ENCODE measurements around the gene TNFSF12. TPM values are rescaled to one million over a fixed set of nuclear protein-coding genes. Genes with fewer than 3 reads are reported as not detected.
A peak's percentile ranks its signal among the peaks of the same experiment; 100 is the strongest.
"Not testable (repeated sequence)": the region's sequence is repeated elsewhere in the genome, so short reads cannot be mapped to it uniquely, and the experiment has no call there.

Gene TNFSF12
- total RNA-seq, 1 donor from 2014 or later: 6.1 TPM

DNA sequence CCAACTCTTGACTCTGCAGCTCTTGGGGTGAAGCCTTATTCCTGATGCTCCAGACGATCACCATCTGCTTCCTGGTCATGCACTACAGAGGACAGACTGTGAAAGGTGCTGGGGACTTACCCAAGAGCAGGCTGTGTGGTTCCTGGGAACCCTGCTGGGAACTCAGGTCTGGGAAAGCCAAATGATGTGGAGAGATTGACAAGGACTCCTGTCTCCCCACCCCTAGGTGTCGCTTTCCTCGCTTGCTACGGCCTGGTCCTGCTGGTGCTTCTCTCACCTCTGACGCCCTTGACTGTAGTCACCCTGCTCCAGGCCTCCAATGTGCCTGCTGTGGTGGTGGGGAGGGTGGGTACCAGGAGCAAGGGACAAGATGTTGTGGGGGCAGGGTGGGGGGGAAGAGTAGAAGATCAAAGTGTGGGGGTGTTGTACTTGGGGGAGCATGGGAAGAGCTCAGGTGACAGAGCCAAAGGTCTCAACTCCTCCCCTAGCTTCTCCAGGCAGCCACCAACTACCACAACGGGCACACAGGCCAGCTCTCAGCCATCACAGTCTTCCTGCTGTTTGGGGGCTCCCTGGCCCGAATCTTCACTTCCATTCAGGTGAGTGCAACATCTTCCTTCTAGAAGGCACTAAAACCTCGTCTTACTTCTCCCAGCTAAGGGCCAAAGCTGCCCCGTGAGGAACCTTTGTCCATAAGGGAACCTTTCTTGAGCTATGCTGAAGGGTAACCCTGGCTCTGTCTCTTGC lies 38.0 kb downstream of the TNFSF12 start:
- DNase-seq (ENCODE audit: low read depth, low spot score): no peak

GRCh38 chr17:7587420-7588151 lies 38.7 kb downstream of the TNFSF12 start:
- no peak for DNase-seq (ENCODE audit: low read depth, low spot score)

GRCh38 chr17:7588553-7589203 lies 39.8 kb downstream of the TNFSF12 start:
- DNase-seq (ENCODE audit: low read depth, low spot score): no peak

- peak; percentile 52 for DNase-seq (ENCODE audit: low read depth, low spot score)
These were observed 40.5 kb downstream of the TNFSF12 start for GRCh38 chr17:7589204-7589868.

GRCh38 chr17:7589891-7590691 lies 41.2 kb downstream of the TNFSF12 start, which contains the start of gene SOX15:
SOX15 (minus strand) TSS chr17:7590094; CDS start chr17:7589676, 418 bp downstream.
- DNase-seq (ENCODE audit: low read depth, low spot score): no peak

- no peak for DNase-seq (ENCODE audit: low read depth, low spot score)
These were observed 41.9 kb downstream of the TNFSF12 start for GRCh38 chr17:7590743-7591142.

GRCh38 chr17:7591596-7591995 lies 42.7 kb downstream of the TNFSF12 start:
- DNase-seq (ENCODE audit: low read depth, low spot score): no peak

DNA sequence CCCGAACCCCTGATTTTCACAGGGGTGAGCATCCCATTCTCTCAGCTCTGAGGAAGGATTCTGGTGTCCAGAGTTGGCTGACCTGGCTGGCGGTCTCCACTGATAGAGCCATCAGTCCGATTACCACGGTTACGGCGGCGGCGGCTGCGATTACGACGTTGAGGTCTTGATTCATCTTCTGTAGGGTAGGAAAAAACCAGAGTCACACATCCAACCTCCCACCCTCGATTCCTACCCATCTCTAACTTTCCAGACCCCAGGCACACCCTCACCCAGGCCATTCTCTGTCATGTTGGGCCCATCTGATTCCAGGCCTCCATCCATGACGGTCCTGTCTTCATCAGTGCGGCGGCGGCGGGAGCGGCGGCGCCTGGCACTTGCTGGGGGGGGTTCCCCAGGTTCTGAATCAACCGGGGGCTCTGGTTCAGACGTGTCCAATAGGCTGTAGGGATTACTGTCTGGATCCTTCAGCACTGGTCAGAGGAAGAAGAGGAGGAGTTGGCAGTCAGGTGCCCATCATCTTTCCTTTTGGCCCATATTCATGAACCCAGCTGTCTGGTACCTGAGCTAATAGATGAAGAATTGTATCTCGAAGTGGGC lies 43.7 kb downstream of the TNFSF12 start:
- DNase-seq (ENCODE audit: low read depth, low spot score): no peak

DNA sequence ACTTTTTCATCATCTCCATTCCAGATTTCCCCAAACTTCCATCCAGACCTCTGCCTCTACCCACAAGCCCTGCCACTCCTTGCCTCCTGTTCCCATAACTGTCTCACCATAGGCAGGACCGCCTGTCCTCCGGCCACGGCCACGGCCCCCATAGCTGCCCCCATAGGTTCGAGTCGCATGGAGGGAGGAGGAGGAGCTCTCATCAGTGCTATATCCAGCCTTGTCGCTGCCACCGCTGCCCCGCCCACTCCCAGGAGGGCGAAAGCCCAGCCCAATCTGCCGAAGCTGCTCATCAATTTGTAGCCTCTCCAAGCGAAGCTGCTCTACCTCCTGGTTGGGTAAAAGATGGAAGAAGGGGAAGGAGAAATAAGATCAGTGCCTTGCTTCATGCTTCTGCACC lies 44.4 kb downstream of the TNFSF12 start:
- no peak for DNase-seq (ENCODE audit: low read depth, low spot score)

- DNase-seq (ENCODE audit: low read depth, low spot score): not testable (repeated sequence)
These were observed 48.7 kb downstream of the TNFSF12 start for GRCh38 chr17:7597561-7597960.

DNA sequence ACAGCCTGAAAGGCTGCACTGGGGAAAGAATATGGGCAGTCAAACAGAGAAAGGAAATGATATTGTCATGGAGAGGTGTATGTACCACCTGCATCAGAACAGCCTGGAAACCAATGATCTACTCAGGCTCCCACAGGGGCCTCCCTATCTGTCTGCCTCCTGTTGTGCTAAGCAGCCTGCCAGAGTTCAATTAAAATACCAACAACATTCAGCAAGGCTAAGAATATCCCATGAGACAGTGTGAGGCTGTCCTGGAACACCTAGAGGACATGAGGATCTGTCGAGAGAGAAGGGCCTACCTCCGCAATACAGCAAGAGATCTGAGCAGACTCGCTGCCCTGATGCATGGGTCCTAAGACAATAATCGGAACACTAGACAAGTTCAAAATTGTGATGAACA lies 57.4 kb downstream of the TNFSF12 start:
- no peak for DNase-seq (ENCODE audit: low read depth, low spot score)

Other genes starting within 250 kb of the TNFSF12 start
- 799 and 805 TPM in 2 replicates for gene EIF5A, start 241.4 kb upstream of the TNFSF12 start, total RNA-seq
- 24.8 and 41.6 TPM in 2 replicates for gene GPS2, start 233.7 kb upstream of the TNFSF12 start, total RNA-seq
- 14.4 and 28.3 TPM in 2 replicates for gene NEURL4, start 219.7 kb upstream of the TNFSF12 start, total RNA-seq
- 0.53 TPM in 1 of 2 replicates, not detected in the other for gene ACAP1, start 212.5 kb upstream of the TNFSF12 start, total RNA-seq
- 2.5 and 4.0 TPM in 2 replicates for gene KCTD11, start 196.9 kb upstream of the TNFSF12 start, total RNA-seq
- gene TMEM95, start 193.9 kb upstream of the TNFSF12 start, total RNA-seq: not detected in 2 replicates
- 0.26 and 0.60 TPM in 2 replicates for gene TNK1, start 168.0 kb upstream of the TNFSF12 start, total RNA-seq
- 17.5 and 18.7 TPM in 2 replicates for gene PLSCR3, start 154.5 kb upstream of the TNFSF12 start, total RNA-seq
- gene TMEM256, start 145.0 kb upstream of the TNFSF12 start, total RNA-seq: 56.9 and 189 TPM in 2 replicates
- gene NLGN2, start 141.2 kb upstream of the TNFSF12 start, total RNA-seq: 1.7 and 2.6 TPM in 2 replicates
- gene SPEM1, start 128.7 kb upstream of the TNFSF12 start, total RNA-seq: not detected in 2 replicates
- gene SPEM2, start 123.4 kb upstream of the TNFSF12 start, total RNA-seq: not detected in 2 replicates
- not detected in 2 replicates for gene SPEM3, start 120.2 kb upstream of the TNFSF12 start, total RNA-seq
- gene TMEM102, start 113.6 kb upstream of the TNFSF12 start, total RNA-seq: 5.2 and 7.3 TPM in 2 replicates
- gene FGF11, start 109.5 kb upstream of the TNFSF12 start, total RNA-seq: 0.42 and 0.73 TPM in 2 replicates
- 7.1 and 7.5 TPM in 2 replicates for gene CHRNB1, start 104.0 kb upstream of the TNFSF12 start, total RNA-seq
- gene ZBTB4, start 69.4 kb upstream of the TNFSF12 start, total RNA-seq: 10.8 and 11.2 TPM in 2 replicates
- not detected in 2 replicates for gene SLC35G6, start 67.6 kb upstream of the TNFSF12 start, total RNA-seq
- 65.3 and 93.4 TPM in 2 replicates for gene POLR2A, start 64.7 kb upstream of the TNFSF12 start, total RNA-seq
- gene TNFSF13, start 9.7 kb downstream of the TNFSF12 start, total RNA-seq: 1.1 and 1.3 TPM in 2 replicates
- 95.6 and 108 TPM in 2 replicates for gene SENP3, start 12.9 kb downstream of the TNFSF12 start, total RNA-seq
- gene CD68, start 30.6 kb downstream of the TNFSF12 start, total RNA-seq: 2.0 and 3.6 TPM in 2 replicates
- 72.5 and 100 TPM in 2 replicates for gene MPDU1, start 34.8 kb downstream of the TNFSF12 start, total RNA-seq
- gene SOX15, start 41.0 kb downstream of the TNFSF12 start, total RNA-seq: 0.07 TPM in 1 of 2 replicates, not detected in the other
- gene FXR2, start 65.8 kb downstream of the TNFSF12 start, total RNA-seq: 44.4 and 46.0 TPM in 2 replicates
- gene SAT2, start 78.8 kb downstream of the TNFSF12 start, total RNA-seq: 21.2 and 25.1 TPM in 2 replicates
- gene SHBG, start 81.1 kb downstream of the TNFSF12 start, total RNA-seq: 0.13 TPM in 1 of 2 replicates, not detected in the other
- not detected in 2 replicates for gene ATP1B2, start 101.9 kb downstream of the TNFSF12 start, total RNA-seq
- 50.9 and 53.7 TPM in 2 replicates for gene TP53, start 138.4 kb downstream of the TNFSF12 start, total RNA-seq
- gene WRAP53, start 139.4 kb downstream of the TNFSF12 start, total RNA-seq: 9.6 and 13.7 TPM in 2 replicates
- 0.07 and 0.40 TPM in 2 replicates for gene EFNB3, start 156.1 kb downstream of the TNFSF12 start, total RNA-seq
- under 0.01 and 0.07 TPM in 2 replicates for gene DNAH2, start 168.7 kb downstream of the TNFSF12 start, total RNA-seq